Measurements from ENCODE around the gene SYS1.

GRCh38 chr20:45374966-45375365 lies 12.0 kb downstream of the SYS1 start:
- TF ChIP-seq, protein P1, sequence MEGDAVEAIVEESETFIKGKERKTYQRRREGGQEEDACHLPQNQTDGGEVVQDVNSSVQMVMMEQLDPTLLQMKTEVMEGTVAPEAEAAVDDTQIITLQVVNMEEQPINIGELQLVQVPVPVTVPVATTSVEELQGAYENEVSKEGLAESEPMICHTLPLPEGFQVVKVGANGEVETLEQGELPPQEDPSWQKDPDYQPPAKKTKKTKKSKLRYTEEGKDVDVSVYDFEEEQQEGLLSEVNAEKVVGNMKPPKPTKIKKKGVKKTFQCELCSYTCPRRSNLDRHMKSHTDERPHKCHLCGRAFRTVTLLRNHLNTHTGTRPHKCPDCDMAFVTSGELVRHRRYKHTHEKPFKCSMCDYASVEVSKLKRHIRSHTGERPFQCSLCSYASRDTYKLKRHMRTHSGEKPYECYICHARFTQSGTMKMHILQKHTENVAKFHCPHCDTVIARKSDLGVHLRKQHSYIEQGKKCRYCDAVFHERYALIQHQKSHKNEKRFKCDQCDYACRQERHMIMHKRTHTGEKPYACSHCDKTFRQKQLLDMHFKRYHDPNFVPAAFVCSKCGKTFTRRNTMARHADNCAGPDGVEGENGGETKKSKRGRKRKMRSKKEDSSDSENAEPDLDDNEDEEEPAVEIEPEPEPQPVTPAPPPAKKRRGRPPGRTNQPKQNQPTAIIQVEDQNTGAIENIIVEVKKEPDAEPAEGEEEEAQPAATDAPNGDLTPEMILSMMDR (IDR thresholded peaks at IDR 0.05; ENCODE audit: poor library complexity, severe bottlenecking): no peak
- no peak for TF ChIP-seq MXI1 (conservative IDR thresholded peaks at IDR 0.05; ENCODE audit: poor library complexity, severe bottlenecking)

All from neural cell (in vitro differentiated cells).